Smooth muscle cell of the brain vasculature (primary cell): ENCODE measurements around the gene ANGPTL7.

Experiments used
- DNase-seq: peaks from one replicate; pipeline ENCODE4 v3.0.0-alpha.2; 2012; ENCODE audit warnings: low read depth, low spot score

Gene ANGPTL7

GRCh38 chr1:11204396-11205190 lies 15.4 kb downstream of the ANGPTL7 start:
- no peak for DNase-seq

DNA sequence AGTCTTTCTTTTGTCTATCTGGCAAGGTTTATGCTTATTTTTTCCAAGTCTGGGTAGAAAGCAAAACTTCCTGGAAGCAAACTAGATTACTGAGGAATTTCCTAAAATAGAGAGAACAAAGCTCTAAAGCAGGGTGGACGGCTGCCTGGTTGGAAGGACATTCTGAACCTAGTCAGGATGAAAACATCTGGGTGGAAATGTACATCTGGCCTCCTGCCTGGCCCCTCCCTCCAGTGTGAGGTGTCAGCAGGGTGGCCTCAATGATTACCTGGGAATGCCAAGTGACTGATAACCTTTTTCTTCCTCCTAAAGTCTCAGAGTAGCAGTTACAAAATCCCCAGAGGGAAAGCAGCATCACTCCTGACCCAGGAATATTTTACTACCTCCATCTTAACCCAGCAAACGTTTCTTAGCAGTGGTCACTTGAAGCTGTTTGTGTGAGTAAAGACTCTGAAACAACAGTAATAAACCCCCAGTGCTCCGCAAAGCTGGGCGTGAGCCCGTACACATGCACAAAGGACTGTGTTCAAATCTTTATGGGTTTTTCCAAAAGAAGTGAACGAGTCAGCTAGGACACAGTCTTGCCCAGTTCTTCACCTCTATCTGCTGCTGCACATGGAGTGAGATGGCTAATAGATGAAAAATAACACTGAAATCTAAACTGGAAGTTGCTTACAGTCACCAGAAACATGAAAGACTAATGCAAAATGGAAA lies 18.9 kb downstream of the ANGPTL7 start:
- DNase-seq, result no peak

- DNase-seq, result no peak
Observed at GRCh38 chr1:11211461-11211860, 22.3 kb downstream of the ANGPTL7 start.

- DNase-seq, result no peak
Observed at GRCh38 chr1:11211925-11212587, 22.9 kb downstream of the ANGPTL7 start.

DNA sequence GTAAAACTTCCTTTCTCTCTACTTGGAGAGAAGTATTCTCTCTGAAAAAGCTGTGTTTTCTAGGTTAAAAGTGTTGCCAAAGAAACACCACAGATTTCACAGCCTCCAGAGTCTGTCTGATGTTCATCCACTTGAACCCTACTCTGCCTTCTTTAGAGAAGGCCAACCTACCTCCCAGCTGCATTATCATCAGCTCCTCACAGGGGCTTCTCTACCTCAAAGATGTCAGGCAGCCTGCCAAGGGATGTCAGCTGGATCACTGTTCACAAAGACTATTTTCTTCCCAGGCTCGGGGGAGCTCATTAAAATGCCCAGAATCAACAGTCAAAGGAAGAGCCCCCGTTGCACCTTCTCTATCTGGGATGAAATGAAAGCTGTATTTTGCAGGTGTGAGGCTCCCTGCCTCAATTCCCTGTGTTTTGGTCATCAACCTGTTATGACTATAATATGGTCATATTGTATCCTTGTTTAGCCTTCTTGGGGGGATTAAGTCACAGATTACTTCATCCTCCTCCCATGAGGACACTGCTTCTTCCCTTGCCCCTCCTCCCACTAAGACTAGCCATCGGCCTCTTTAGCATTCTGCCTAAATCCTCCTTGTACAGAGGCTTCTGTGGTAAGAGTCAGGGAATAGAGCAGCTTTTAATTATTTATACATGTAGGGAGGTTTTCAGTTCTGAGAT lies 25.7 kb downstream of the ANGPTL7 start:
- DNase-seq, result no peak

DNA sequence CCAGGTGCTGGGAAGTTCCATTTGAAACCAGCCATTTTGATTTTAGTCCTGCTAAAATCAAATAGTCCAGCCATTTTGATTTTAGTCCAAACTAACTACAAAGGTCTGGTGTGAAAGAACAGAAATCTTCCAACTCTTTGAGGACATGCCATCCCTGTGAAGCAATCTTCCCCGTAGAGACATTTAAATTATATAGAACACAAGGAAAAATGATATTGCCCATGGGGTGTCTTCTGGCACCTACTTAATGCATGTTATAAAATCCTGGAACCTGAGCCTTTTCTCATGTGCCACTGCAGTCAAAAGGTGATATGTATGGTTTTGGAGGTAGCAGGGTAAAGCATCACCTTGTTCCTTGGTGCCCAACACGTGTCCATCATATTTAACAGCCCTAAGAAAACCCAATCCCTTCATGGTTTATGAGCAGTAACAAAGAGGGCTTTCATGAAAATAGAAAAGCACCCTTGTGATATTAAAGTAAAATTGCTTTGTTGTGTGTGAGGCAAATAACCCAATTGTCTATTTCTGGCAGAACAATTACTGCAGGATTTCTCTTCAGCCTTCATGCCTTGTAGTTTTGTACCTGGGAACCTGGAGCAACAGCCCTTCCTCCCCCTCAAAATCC lies 26.3 kb downstream of the ANGPTL7 start:
- DNase-seq, result no peak

DNA sequence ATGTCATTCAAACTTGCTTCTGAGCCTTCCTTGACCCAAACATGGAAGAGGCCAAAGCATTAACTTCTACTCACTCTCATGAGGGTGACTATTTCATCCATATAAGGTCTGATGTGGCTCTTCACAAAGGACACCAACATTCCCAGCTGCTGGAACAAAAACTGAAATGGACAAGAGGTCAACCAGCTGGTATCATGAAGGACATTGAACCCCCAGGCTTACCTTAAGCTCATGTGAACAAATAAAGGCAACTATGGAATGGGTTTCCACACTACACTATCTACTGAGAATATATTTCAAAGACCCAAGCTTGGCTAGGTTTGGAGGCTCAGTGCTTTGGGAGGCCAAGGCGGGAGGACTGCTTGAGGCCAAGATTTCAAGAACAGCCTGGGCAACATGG lies 26.9 kb downstream of the ANGPTL7 start:
- no peak for DNase-seq

DNA sequence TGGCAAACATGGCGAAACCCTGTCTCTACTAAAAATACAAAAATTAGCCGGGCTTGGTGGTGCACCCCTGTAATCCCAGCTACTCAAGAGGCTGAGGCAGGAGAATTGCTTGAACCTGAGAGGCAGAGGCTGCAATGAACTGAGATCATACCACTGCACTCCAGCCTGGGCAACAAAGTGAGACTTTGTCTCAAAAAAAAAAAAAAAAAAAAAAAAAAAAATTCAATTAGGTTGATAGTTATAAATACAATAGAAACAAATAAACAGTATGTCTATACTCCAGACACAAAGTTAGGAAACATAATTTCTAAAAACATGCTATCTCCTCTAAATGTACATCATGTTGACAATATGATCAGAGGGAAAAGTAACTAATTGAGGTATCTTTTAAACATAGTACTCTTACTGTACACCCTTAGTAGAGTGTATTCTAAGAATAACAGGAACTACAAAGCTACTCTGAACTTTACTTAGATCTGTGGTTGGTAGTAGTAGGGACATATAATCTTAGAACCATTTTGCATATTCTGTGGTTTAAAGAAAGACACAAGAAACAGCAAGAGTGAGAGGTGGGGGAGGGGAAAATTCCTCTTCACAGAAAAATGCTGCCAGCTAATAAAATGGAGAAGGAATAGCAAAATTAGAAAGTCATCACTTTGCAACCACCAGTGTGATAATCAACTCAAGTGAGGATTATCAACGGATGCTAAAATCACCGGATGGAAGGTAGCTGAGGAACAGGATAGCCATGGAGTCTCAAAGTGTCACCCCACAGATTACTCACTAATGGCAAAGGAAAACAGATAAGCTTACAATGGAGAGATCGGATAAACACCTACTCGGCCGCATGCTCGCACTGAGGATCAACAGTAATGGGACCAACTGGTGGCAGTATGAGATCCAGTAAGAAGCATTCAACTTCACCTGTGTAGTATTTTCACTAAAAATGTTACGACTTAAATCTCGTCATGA lies 38.2 kb downstream of the ANGPTL7 start:
- DNase-seq, result no peak

DNA sequence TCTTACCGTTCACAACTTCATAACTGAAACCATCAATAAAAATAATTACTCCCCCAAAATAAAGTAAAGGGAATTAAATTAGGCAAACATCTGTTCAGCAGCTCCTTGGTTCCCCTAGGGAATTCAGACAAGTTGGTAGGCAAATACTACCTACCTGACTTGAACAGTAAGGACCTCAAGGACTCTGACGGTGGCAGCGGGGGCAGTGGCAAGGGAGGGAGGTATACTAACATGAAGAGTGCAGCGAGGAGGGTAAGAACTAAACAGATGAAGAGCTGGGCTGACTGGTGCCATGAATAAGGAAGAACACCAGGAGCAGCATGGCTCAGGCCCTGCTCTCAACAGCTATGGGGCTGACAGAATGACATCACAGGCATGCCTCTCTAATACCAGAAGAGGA lies 40.0 kb downstream of the ANGPTL7 start:
- DNase-seq, result no peak

DNA sequence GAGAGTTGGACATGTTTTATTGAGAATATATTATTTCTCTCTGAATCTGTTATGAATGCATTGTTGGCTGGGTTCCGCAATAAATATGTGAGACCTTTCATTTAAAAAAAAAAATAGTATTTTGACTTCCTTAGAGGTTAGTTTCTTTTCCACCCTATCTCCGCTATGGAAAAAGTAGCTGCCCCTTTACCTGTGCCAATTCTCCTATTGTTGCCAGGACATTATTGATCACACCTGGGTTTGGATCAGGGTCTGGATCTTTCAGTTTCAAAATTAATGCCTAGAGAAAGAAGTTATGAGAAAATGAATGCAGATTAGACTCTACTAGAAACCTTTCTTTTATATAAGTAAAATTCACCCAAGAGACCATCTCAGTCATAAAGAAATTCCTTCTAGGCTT lies 44.1 kb downstream of the ANGPTL7 start:
- no peak for DNase-seq

DNA sequence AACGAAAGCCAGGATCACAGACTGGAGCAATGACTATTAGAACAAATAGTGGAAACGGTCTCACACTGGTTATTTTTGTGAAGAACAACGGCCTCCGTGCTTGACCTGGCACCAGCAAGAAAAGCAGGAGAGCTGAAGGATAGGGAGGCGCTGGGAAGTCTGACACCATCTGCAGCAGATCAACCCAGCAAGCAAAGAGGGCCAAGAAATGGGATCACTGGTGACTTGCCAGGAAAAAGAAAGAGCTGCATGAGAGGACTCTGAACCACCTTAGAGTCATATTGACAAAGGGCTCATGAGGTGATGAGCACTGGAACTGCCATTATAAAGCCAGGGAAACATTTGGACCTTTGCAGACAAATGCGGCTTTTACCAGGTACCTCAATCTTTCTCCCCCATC lies 48.2 kb downstream of the ANGPTL7 start:
- no peak for DNase-seq

GRCh38 chr1:11238311-11238710 lies 49.2 kb downstream of the ANGPTL7 start:
- no peak for DNase-seq

DNA sequence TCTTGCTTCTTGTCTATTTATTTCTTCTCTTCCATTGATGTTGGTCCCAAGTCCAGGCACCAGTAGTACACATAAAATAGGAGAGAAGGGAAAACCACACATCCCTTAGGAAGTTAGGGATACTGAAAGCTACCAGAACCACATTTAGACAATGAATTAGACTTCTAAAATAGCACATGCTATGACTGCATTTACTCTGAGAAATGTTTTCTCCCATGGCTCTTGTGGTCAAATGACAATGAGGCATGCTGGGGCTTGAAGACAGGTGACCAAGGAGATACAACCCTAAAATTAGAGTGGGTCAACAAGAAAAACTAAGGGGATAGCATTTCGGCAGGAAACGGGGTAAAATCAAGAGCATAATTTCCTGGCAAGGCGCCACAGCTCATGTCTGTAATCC lies 56.1 kb downstream of the ANGPTL7 start:
- no peak for DNase-seq
